Measurements from ENCODE around the gene GJC2. TPM values are rescaled to one million over a fixed set of nuclear protein-coding genes. Genes with fewer than 3 reads are reported as not detected.

The GJC2 gene
- total RNA-seq, 1 experiment from 2014 or later = 0.76 TPM

GRCh38 chr1:228206582-228207351 is 57.0 kb downstream of the GJC2 start:
- H3K9me2 ChIP-seq (ENCODE audit: insufficient read depth) = no peaks in the 10 kb centered on the region
- intact Hi-C loops (cut with micrococcal nuclease) = no loop called here
- no peak for ATAC-seq
- no peaks in the 10 kb centered on the region for H3K9me3 ChIP-seq (ENCODE audit: control insufficient read depth in 1 of 2, insufficient read depth in 1 of 2, low read depth in 1 of 2, low read length in 2 of 2)
- H3K4me2 ChIP-seq (ENCODE audit: low read length) = no peak overlapping the region
- no peaks in the 10 kb centered on the region for H3K79me2 ChIP-seq (ENCODE audit: insufficient read depth, low read length)
- no TSS peak for BruUV-seq (replicated peaks)
- H3K27ac ChIP-seq (ENCODE audit: low read depth, low read length) = no peak overlapping the region
- H3K36me3 ChIP-seq (ENCODE audit: control insufficient read depth in 1 of 2, insufficient read depth in 2 of 2, low read length in 2 of 2) = no peaks in the 10 kb centered on the region
- no peaks in the 10 kb centered on the region for H4K20me1 ChIP-seq (ENCODE audit: insufficient read depth)
- H3K4me3 ChIP-seq (replicated peaks in 1 of 2; ENCODE audit: low read depth in 1 of 2, low read length in 2 of 2) = no peak overlapping the region
- POLR2A ChIA-PET = no interaction called here
- H3K4me1 ChIP-seq (ENCODE audit: control insufficient read depth in 1 of 2, insufficient read depth in 2 of 2, low read length in 2 of 2) = peaks cover 16 to 19% of the 10 kb centered on the region in 2 experiments
- TF ChIP-seq ZFX (IDR thresholded peaks at IDR 0.05) (no peak), CEBPB (IDR thresholded peaks at IDR 0.05; ENCODE audit: low read depth) (no peak), ZNF274 (IDR thresholded peaks at IDR 0.05; ENCODE audit: low read depth, low read length) (no peak), TCF7L2 (IDR thresholded peaks at IDR 0.05; ENCODE audit: borderline replicate concordance, extremely low read depth, insufficient read depth, insufficient read length) (no peak), SRF (IDR thresholded peaks at IDR 0.05; ENCODE audit: low read depth) (no peak), JUND (IDR thresholded peaks at IDR 0.05) (no peak), ZBTB33 (IDR thresholded peaks at IDR 0.05; ENCODE audit: extremely low read depth, insufficient replicate concordance, low read length) (no peak), SIN3A (IDR thresholded peaks at IDR 0.05; ENCODE audit: low read depth) (no peak), ELF1 (IDR thresholded peaks at IDR 0.05; ENCODE audit: borderline replicate concordance, low read depth) (no peak), MAX (IDR thresholded peaks at IDR 0.05) (no peak), POLR2AphosphoS5 (IDR thresholded peaks at IDR 0.05; ENCODE audit: low read depth, low read length) (no peak), ATF3 (IDR thresholded peaks at IDR 0.05) (no peak), FOSL1 (IDR thresholded peaks at IDR 0.05; ENCODE audit: low read depth) (no peak), SP1 (IDR thresholded peaks at IDR 0.05; ENCODE audit: low read depth) (no peak), CTCF (IDR thresholded peaks at IDR 0.05 in 2 of 3, conservative IDR thresholded peaks at IDR 0.05 in 1 of 3; ENCODE audit: borderline replicate concordance in 1 of 3, insufficient read depth in 1 of 3, low read depth in 2 of 3, low read length in 2 of 3) (no peak), CBX3 (IDR thresholded peaks at IDR 0.05; ENCODE audit: low read depth) (no peak), YY1 (IDR thresholded peaks at IDR 0.05; ENCODE audit: extremely low read depth, insufficient replicate concordance, low read depth, low read length) (no peak), EGR1 (IDR thresholded peaks at IDR 0.05; ENCODE audit: low read depth) (no peak)
- H3K9ac ChIP-seq (ENCODE audit: low read length) = no peak overlapping the region
- DNase-seq (ENCODE audit: low read depth, low spot score) = no peak
- CTCF ChIA-PET = no interaction called here
- H3K27me3 ChIP-seq (ENCODE audit: insufficient read depth, low read length) = no peaks in the 10 kb centered on the region
- H2AFZ ChIP-seq (ENCODE audit: low read depth, low read length, poor library complexity, severe bottlenecking) = no peak overlapping the region
- RAD21 ChIA-PET (ENCODE audit: low non-redundant PET in 1 of 2, low total read pairs in 2 of 2, uncharacterized antibody in 2 of 2, unreplicated experiment in 2 of 2) = no interaction called here

Data from HCT116 (cell line).